GM10266 (cell line): ENCODE results near the gene INMT.

Experiments
- DNase-seq: peaks from one replicate; pipeline ENCODE4 v3.0.0; 2012; ENCODE audit errors: extremely low spot score
- CTCF ChIP-seq: IDR thresholded peaks from 2 replicates; pipeline ENCODE4 v1.5.1; 2012; ENCODE audit warnings: mild to moderate bottlenecking, low read depth; ENCODE audit not compliant: control insufficient read depth, insufficient read depth; ENCODE audit errors: missing control alignments

INMT gene

GRCh38 chr7:30727061-30727945, 24.6 kb upstream of the INMT start:
- no peak for DNase-seq
- TF ChIP-seq CTCF, result no peak

GRCh38 chr7:30728591-30729100, 23.3 kb upstream of the INMT start:
- TF ChIP-seq CTCF, result no peak
- no peak for DNase-seq

- DNase-seq, result no peak
- TF ChIP-seq CTCF, result no peak
These were observed 22.3 kb upstream of the INMT start for GRCh38 chr7:30729642-30730041.

- DNase-seq, result no peak
These were observed 21.8 kb upstream of the INMT start for GRCh38 chr7:30730097-30730496.

GRCh38 chr7:30730996-30731395, 20.9 kb upstream of the INMT start:
- no peak for DNase-seq
- TF ChIP-seq CTCF, result no peak

More at GRCh38 chr7:30730097-30730496, 21.8 kb upstream of the INMT start:
- TF ChIP-seq CTCF, result no peak

- DNase-seq, result no peak
- no peak for TF ChIP-seq CTCF
These were observed 20.4 kb upstream of the INMT start for GRCh38 chr7:30731581-30731980.

GRCh38 chr7:30732606-30733005, 19.3 kb upstream of the INMT start:
- DNase-seq, result no peak
- TF ChIP-seq CTCF, result no peak
